GM12878 (cell line): ENCODE results near the gene TACR1. TPM values are rescaled to one million over a fixed set of nuclear protein-coding genes. Genes with fewer than 3 reads are reported as not detected.

Experiments used
- BACH1 ChIP-seq: fragments of 450-650 bp; IDR thresholded peaks from 2 replicates; pipeline ENCODE4 v1.6.1; 2017; ENCODE audit warnings: mild to moderate bottlenecking, borderline replicate concordance
- BCL11A ChIP-seq: IDR thresholded peaks from 2 replicates; pipeline ENCODE4 v1.6.1; 2011; ENCODE audit warnings: low read depth, low read length
- CHD1 ChIP-seq: IDR thresholded peaks from 2 replicates; pipeline ENCODE4 v1.6.1; 2012; ENCODE audit warnings: low read depth, low read length, improper control_type of control experiment
- CREM ChIP-seq: IDR thresholded peaks from 2 replicates; pipeline ENCODE4 v1.6.1; 2014; ENCODE audit warnings: antibody characterized with exemption, low read depth
- DPF2 ChIP-seq: fragments of 450-650 bp; IDR thresholded peaks from 2 replicates; pipeline ENCODE4 v1.6.1; 2017; ENCODE audit warnings: mild to moderate bottlenecking
- EED ChIP-seq: sonication (generic); IDR thresholded peaks from 2 replicates; pipeline ENCODE4 v1.6.1; 2016; ENCODE audit warnings: antibody characterized with exemption, low read depth
- EZH2 ChIP-seq: IDR thresholded peaks from 2 replicates; pipeline ENCODE4 v1.6.1; 2012; ENCODE audit warnings: low read depth, mild to moderate bottlenecking, control low read depth, inconsistent platforms, low read length, borderline replicate concordance; ENCODE audit not compliant: control insufficient read depth
- FOS ChIP-seq: IDR thresholded peaks from 3 replicates; pipeline ENCODE4 v1.6.1; 2011; ENCODE audit warnings: borderline replicate concordance; ENCODE audit not compliant: insufficient read length; ENCODE audit errors: extremely low read depth
- FOXM1 ChIP-seq: IDR thresholded peaks from 2 replicates; pipeline ENCODE4 v1.6.1; 2012; ENCODE audit warnings: low read depth, mild to moderate bottlenecking, inconsistent platforms, low read length, moderate library complexity
- GABPA ChIP-seq: IDR thresholded peaks from 2 replicates; pipeline ENCODE4 v1.6.1; 2014; ENCODE audit warnings: antibody characterized with exemption, low read depth, mild to moderate bottlenecking, inconsistent platforms
- GATAD2B ChIP-seq: fragments of 450-650 bp; conservative IDR thresholded peaks from 2 replicates; pipeline ENCODE4 v1.6.1; 2017; ENCODE audit warnings: low read depth, mild to moderate bottlenecking, moderate library complexity
- HDGF ChIP-seq: fragments of 450-650 bp; IDR thresholded peaks from 2 replicates; pipeline ENCODE4 v1.6.1; 2016; ENCODE audit warnings: antibody characterized with exemption
- JUND ChIP-seq: IDR thresholded peaks from 2 replicates; pipeline ENCODE4 v1.6.1; 2012; ENCODE audit warnings: low read depth, mild to moderate bottlenecking, low read length, improper control_type of control experiment, moderate library complexity
- NFYA ChIP-seq: IDR thresholded peaks from 2 replicates; pipeline ENCODE4 v1.6.1; 2011; ENCODE audit warnings: low read depth, mild to moderate bottlenecking, low read length, improper control_type of control experiment, borderline replicate concordance
- NRF1 ChIP-seq: conservative IDR thresholded peaks from 2 replicates; pipeline ENCODE4 v1.6.1; 2011; ENCODE audit warnings: mild to moderate bottlenecking, low read depth, low read length, improper control_type of control experiment
- PAX5 ChIP-seq: IDR thresholded peaks from 2 replicates; pipeline ENCODE4 v1.6.1; 2011; ENCODE audit warnings: low read depth, low read length, borderline replicate concordance
- POLR2AphosphoS5 ChIP-seq: IDR thresholded peaks from 2 replicates; pipeline ENCODE4 v1.6.1; 2011; ENCODE audit warnings: mild to moderate bottlenecking, low read length, inconsistent platforms
- POU2F2 ChIP-seq: IDR thresholded peaks from 3 replicates; pipeline ENCODE4 v1.6.1; 2011; ENCODE audit warnings: low read depth, mild to moderate bottlenecking, low read length, borderline replicate concordance
- SMARCA5 ChIP-seq: fragments of 450-650 bp; IDR thresholded peaks from 2 replicates; pipeline ENCODE4 v1.6.1; 2017; ENCODE audit warnings: mild to moderate bottlenecking
- SMC3 ChIP-seq: IDR thresholded peaks from 2 replicates; pipeline ENCODE4 v1.6.1; 2011; ENCODE audit warnings: low read length, improper control_type of control experiment, borderline replicate concordance
- SP1 ChIP-seq: IDR thresholded peaks from one replicate; pipeline ENCODE4 v1.6.1; 2011; ENCODE audit warnings: low read depth, low read length
- SRF ChIP-seq, 2 experiments: IDR thresholded peaks; 2 replicates each; pipeline ENCODE4 v1.6.1; 2011; ENCODE audit warnings: low read depth in 2 of 2, low read length in 2 of 2, mild to moderate bottlenecking in 1 of 2, moderate library complexity in 1 of 2
- TCF7 ChIP-seq: IDR thresholded peaks from 2 replicates; pipeline ENCODE4 v1.6.1; 2014; ENCODE audit warnings: antibody characterized with exemption, borderline replicate concordance
- YY1 ChIP-seq: IDR thresholded peaks from 2 replicates; pipeline ENCODE4 v1.6.1; 2011; ENCODE audit warnings: low read depth, mild to moderate bottlenecking, low read length
- polyA plus RNA-seq, 11 experiments: library from polyadenylated mRNA; depleted of rRNA in 4 of 11; unstranded in 6 of 11; stranded (reverse) in 5 of 11; fragments of >200 nt; fragmentation: Nextera tagmentation in 4 of 11; fragmentation: Illumina TruSeq in 1 of 11; extraction: Ambion mirVana in 4 of 11; extraction: Trizol in 1 of 11; gene quantifications; 1 replicate in 1 of 11; 2 replicates in 10 of 11; pipeline versions ENCODE4 v1.2.1 to v1.2.3, GENCODE V29; 2011 to 2016; ENCODE audit warnings: inconsistent platforms in 2 of 11, missing spikeins in 2 of 11, low read depth in 1 of 11
- total RNA-seq, 4 experiments: library from RNA; depleted of rRNA in 3 of 4; stranded (reverse); fragments of >200 nt in 3 of 4; fragmentation: Illumina TruSeq in 1 of 4; extraction: Trizol in 1 of 4; gene quantifications; 2 replicates each; pipeline versions ENCODE4 v1.2.1 to v1.2.3, GENCODE V29; 2013 to 2021
- TF ChIP-seq, protein P1 (sequence below): fragments of 450-650 bp; IDR thresholded peaks from 2 replicates; pipeline ENCODE4 v1.6.1; 2017; ENCODE audit warnings: mild to moderate bottlenecking, moderate library complexity

The TACR1 gene
- total and polyA plus RNA-seq, 10 of the 15 experiments (the other 5 are each of a cell fraction or from before 2014, with no cell fraction given) = 0.04 to 1.4 (median 0.15) TPM

DNA sequence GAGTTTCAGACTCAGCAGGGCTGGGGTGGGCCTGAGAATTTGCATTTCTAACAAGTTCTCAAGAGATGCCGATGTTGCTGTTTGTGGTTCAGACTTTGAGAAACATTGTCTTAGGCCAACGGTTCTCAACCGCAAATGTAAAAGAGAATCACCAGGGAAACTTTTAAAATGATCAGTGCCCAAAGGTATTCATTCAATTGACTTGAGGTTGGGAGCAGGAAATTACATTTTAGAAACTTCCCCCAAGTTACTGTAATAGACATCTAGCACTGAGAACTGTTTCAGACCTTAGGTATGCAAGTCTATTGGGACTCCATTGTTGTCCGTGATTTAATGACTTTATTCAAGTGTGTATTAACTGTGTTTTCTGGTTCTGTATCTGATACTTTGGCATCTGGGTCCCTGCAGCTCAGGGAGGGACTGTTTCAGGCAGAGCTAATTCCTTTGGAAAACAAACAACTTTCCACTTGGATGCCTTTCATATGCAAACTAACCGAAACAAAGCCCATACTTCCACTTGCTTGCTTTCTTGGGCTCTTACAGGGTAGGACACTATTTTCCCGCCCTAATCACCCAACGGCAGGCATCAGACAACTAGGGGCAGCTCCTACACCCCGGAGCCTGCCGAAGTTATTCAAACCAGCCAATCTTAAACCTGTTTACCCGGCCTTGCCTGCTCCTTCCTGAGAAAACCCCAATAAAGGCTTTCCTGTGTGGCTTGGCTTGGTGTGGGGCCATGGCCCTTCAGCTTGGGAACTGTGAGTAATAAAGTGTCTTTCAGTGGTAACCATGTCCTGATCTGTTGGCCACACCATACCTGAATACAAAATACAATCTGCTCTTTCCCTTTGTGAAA is 143.3 kb downstream of the TACR1 start (continued):
- 0 out of 2 replicates have a peak, but pooled peaks have one; percentile 16 for TF ChIP-seq GABPA
- TF ChIP-seq SMC3 = no peak
- TF ChIP-seq FOS = no peak
- peak; percentile 84 for TF ChIP-seq JUND
- no peak for TF ChIP-seq NRF1
- TF ChIP-seq FOXM1 = peak; percentile 91
- TF ChIP-seq SRF (IDR thresholded peaks at IDR 0.05; ENCODE audit: low read depth in 2 of 2, low read length in 2 of 2) = peak in 1 of 2 experiments; percentile 89; a peak in 2 of 4 replicates
- TF ChIP-seq EZH2 = no peak
- peak; percentile 86 for TF ChIP-seq BCL11A
- TF ChIP-seq TCF7 = peak; percentile 54; the same call in 1 of the 2 replicates
- TF ChIP-seq HDGF = 0 out of 2 replicates have a peak, but pooled peaks have one; percentile 13
- TF ChIP-seq GATAD2B = peak; percentile 79
- TF ChIP-seq POLR2AphosphoS5 = 0 out of 2 replicates have a peak, but pooled peaks have one; percentile 42
- TF ChIP-seq YY1 = peak; percentile 14; the same call in 1 of the 2 replicates
- TF ChIP-seq PAX5 = peak; percentile 84
- no peak for TF ChIP-seq NFYA
- peak; percentile 78 for TF ChIP-seq DPF2
- TF ChIP-seq BACH1 = peak; percentile 52; the same call in 1 of the 2 replicates
- peak; percentile 75 for TF ChIP-seq SP1
- TF ChIP-seq CHD1 = 0 out of 2 replicates have a peak, but pooled peaks have one; percentile 78
- peak; percentile 76; the same call in 2 of the 3 replicates for TF ChIP-seq POU2F2
- peak; percentile 99 for TF ChIP-seq EED
- peak; percentile 86 for TF ChIP-seq CREM
- TF ChIP-seq, protein P1, sequence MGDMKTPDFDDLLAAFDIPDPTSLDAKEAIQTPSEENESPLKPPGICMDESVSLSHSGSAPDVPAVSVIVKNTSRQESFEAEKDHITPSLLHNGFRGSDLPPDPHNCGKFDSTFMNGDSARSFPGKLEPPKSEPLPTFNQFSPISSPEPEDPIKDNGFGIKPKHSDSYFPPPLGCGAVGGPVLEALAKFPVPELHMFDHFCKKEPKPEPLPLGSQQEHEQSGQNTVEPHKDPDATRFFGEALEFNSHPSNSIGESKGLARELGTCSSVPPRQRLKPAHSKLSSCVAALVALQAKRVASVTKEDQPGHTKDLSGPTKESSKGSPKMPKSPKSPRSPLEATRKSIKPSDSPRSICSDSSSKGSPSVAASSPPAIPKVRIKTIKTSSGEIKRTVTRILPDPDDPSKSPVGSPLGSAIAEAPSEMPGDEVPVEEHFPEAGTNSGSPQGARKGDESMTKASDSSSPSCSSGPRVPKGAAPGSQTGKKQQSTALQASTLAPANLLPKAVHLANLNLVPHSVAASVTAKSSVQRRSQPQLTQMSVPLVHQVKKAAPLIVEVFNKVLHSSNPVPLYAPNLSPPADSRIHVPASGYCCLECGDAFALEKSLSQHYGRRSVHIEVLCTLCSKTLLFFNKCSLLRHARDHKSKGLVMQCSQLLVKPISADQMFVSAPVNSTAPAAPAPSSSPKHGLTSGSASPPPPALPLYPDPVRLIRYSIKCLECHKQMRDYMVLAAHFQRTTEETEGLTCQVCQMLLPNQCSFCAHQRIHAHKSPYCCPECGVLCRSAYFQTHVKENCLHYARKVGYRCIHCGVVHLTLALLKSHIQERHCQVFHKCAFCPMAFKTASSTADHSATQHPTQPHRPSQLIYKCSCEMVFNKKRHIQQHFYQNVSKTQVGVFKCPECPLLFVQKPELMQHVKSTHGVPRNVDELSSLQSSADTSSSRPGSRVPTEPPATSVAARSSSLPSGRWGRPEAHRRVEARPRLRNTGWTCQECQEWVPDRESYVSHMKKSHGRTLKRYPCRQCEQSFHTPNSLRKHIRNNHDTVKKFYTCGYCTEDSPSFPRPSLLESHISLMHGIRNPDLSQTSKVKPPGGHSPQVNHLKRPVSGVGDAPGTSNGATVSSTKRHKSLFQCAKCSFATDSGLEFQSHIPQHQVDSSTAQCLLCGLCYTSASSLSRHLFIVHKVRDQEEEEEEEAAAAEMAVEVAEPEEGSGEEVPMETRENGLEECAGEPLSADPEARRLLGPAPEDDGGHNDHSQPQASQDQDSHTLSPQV = 0 out of 2 replicates have a peak, but pooled peaks have one; percentile 2
- TF ChIP-seq SMARCA5 = peak; percentile 84; the same call in 1 of the 2 replicates
